NCI-H2107 treated with DMSO at 0.1 percent for 48 hours (cell line): ENCODE data around the gene MPL.
"Not testable (repeated sequence)": the region's sequence is repeated elsewhere in the genome, so short reads cannot be mapped to it uniquely, and the experiment has no call there.

Source experiments
- DNase-seq: peaks from one replicate; lab custom pipeline; 2025; ENCODE audit not compliant: unreplicated experiment; lab: John Stamatoyannopoulos, UW

Gene MPL

GRCh38 chr1:43352881-43353280 lies 15.3 kb downstream of the MPL start:
- no peak for DNase-seq

- DNase-seq: no peak
These were observed 16.9 kb downstream of the MPL start for GRCh38 chr1:43354471-43354870.

GRCh38 chr1:43354936-43355335 lies 17.3 kb downstream of the MPL start:
- no peak for DNase-seq

GRCh38 chr1:43357251-43357650 lies 19.6 kb downstream of the MPL start:
- DNase-seq: no peak

GRCh38 chr1:43358121-43358745 lies 20.6 kb downstream of the MPL start:
- DNase-seq: peak; percentile 51

- peak; percentile 98 for DNase-seq
These were observed 21.4 kb downstream of the MPL start, which contains the start of gene CDC20 for GRCh38 chr1:43358746-43359693. CDC20 (plus strand) TSS chr1:43358981; CDS start chr1:43359216, 235 bp downstream.

GRCh38 chr1:43359696-43360095 lies 22.1 kb downstream of the MPL start:
- no peak for DNase-seq

GRCh38 chr1:43360616-43361015 lies 23.0 kb downstream of the MPL start:
- DNase-seq: no peak

- DNase-seq: no peak
These were observed 25.8 kb downstream of the MPL start for GRCh38 chr1:43363283-43363934.

- no peak for DNase-seq
These were observed 26.4 kb downstream of the MPL start for GRCh38 chr1:43363935-43364525.

- no peak for DNase-seq
These were observed 28.1 kb downstream of the MPL start for GRCh38 chr1:43365678-43366077.

GRCh38 chr1:43366179-43366578 lies 28.6 kb downstream of the MPL start:
- no peak for DNase-seq

- no peak for DNase-seq
These were observed 29.0 kb downstream of the MPL start for GRCh38 chr1:43366601-43367025.

- no peak for DNase-seq
These were observed 29.6 kb downstream of the MPL start for GRCh38 chr1:43367026-43367903.

GRCh38 chr1:43367904-43368645 lies 30.5 kb downstream of the MPL start, which contains the start of gene ELOVL1:
ELOVL1 (minus strand) TSS chr1:43368011; CDS start chr1:43365609, 2,402 bp downstream.
- DNase-seq: peak; percentile 68

GRCh38 chr1:43368646-43369020 lies 31.0 kb downstream of the MPL start:
- no peak for DNase-seq

GRCh38 chr1:43369779-43370178 lies 32.2 kb downstream of the MPL start:
- not testable (repeated sequence) for DNase-seq

- no peak for DNase-seq
These were observed 32.9 kb downstream of the MPL start for GRCh38 chr1:43370564-43370963.

GRCh38 chr1:43372172-43372571 lies 34.6 kb downstream of the MPL start:
- DNase-seq: no peak
